Measurements from ENCODE around the gene UGGT2. TPM values are rescaled to one million over a fixed set of nuclear protein-coding genes. Genes with fewer than 3 reads are reported as not detected.
A peak's percentile ranks its signal among the peaks of the same experiment; 100 is the strongest.

The UGGT2 gene
- total and polyA plus RNA-seq, 9 of the 15 experiments (the other 6 are each of a cell fraction or from before 2014, with no cell fraction given) = 3.5 to 24.5 (median 18.3) TPM

DNA sequence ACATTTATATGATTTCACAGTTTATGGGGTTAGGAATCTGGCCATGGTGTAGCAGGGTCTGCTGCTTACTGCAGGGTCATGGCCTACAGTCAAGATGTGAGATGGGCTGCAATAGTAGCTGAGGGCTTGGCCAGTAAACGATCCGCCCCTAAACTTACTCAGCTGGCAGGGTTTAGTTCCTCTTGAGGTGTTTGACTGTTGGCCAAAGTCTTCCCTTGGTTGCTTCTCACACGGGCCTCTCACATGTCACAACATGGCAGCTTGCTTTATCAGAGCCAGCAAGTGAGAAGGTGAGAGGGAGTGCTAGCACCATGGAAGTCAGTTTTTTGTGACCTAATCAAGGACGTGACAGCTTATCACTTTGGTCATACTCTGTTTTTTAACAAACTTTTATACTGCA is 299.1 kb downstream of the UGGT2 start (continued):
- no peak for TF ChIP-seq SFPQ (IDR thresholded peaks at IDR 0.05; ENCODE audit: low read depth, low read length)
- TF ChIP-seq, protein P1, sequence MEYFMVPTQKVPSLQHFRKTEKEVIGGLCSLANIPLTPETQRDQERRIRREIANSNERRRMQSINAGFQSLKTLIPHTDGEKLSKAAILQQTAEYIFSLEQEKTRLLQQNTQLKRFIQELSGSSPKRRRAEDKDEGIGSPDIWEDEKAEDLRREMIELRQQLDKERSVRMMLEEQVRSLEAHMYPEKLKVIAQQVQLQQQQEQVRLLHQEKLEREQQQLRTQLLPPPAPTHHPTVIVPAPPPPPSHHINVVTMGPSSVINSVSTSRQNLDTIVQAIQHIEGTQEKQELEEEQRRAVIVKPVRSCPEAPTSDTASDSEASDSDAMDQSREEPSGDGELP (CRISPR knock-in tag; IDR thresholded peaks at IDR 0.05; ENCODE audit: borderline replicate concordance) = peak; percentile 52; the same call in 1 of the 2 replicates
- TF ChIP-seq ZNF589 (CRISPR knock-in tag; IDR thresholded peaks at IDR 0.05; ENCODE audit: low read depth) = peak; percentile 35; the same call in 1 of the 2 replicates
- TF ChIP-seq ZBTB5 (IDR thresholded peaks at IDR 0.05) = no peak
- no peak for TF ChIP-seq ZHX1 (conservative IDR thresholded peaks at IDR 0.05; ENCODE audit: low read length)
- TF ChIP-seq, protein P2, sequence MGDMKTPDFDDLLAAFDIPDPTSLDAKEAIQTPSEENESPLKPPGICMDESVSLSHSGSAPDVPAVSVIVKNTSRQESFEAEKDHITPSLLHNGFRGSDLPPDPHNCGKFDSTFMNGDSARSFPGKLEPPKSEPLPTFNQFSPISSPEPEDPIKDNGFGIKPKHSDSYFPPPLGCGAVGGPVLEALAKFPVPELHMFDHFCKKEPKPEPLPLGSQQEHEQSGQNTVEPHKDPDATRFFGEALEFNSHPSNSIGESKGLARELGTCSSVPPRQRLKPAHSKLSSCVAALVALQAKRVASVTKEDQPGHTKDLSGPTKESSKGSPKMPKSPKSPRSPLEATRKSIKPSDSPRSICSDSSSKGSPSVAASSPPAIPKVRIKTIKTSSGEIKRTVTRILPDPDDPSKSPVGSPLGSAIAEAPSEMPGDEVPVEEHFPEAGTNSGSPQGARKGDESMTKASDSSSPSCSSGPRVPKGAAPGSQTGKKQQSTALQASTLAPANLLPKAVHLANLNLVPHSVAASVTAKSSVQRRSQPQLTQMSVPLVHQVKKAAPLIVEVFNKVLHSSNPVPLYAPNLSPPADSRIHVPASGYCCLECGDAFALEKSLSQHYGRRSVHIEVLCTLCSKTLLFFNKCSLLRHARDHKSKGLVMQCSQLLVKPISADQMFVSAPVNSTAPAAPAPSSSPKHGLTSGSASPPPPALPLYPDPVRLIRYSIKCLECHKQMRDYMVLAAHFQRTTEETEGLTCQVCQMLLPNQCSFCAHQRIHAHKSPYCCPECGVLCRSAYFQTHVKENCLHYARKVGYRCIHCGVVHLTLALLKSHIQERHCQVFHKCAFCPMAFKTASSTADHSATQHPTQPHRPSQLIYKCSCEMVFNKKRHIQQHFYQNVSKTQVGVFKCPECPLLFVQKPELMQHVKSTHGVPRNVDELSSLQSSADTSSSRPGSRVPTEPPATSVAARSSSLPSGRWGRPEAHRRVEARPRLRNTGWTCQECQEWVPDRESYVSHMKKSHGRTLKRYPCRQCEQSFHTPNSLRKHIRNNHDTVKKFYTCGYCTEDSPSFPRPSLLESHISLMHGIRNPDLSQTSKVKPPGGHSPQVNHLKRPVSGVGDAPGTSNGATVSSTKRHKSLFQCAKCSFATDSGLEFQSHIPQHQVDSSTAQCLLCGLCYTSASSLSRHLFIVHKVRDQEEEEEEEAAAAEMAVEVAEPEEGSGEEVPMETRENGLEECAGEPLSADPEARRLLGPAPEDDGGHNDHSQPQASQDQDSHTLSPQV (IDR thresholded peaks at IDR 0.05) = peak; percentile 67
- TF ChIP-seq ZNF766 (CRISPR knock-in tag; conservative IDR thresholded peaks at IDR 0.05) = peak; percentile 71; the same call in 1 of the 2 replicates
- 0 out of 2 replicates have a peak, but pooled peaks have one; percentile 42 for TF ChIP-seq CXXC5 (CRISPR knock-in tag; IDR thresholded peaks at IDR 0.05)
- TF ChIP-seq CBFA2T3 (IDR thresholded peaks at IDR 0.05) = peak; percentile 15; the same call in 1 of the 2 replicates
- no peak for TF ChIP-seq JUND (IDR thresholded peaks at IDR 0.05; ENCODE audit: borderline replicate concordance, low read depth, low read length)
- peak; percentile 31; the same call in 1 of the 3 replicates for TF ChIP-seq JUND (tag; IDR thresholded peaks at IDR 0.05; ENCODE audit: borderline replicate concordance, low read depth, low read length)
